ENCODE results near the gene OR6B3. TPM values are rescaled to one million over a fixed set of nuclear protein-coding genes. Genes with fewer than 3 reads are reported as not detected.

Gene OR6B3
- total RNA-seq, 1 donor from 2014 or later = not detected

Other genes starting within 250 kb of the OR6B3 start
- 96.8 TPM for gene NDUFA10, start 28.2 kb downstream of the OR6B3 start, total RNA-seq
- gene OR6B2, start 23.1 kb downstream of the OR6B3 start, total RNA-seq = not detected
- 118 TPM for gene COPS9, start 82.8 kb upstream of the OR6B3 start, total RNA-seq
- gene OTOS, start 87.1 kb upstream of the OR6B3 start, total RNA-seq = not detected